ENCODE measurements around the gene TSPYL1. TPM values are rescaled to one million over a fixed set of nuclear protein-coding genes. Genes with fewer than 3 reads are reported as not detected.

Gene TSPYL1
- total RNA-seq, 4 donors from 2014 or later, result 17.4 to 94.9 (median 57.7) TPM

DNA sequence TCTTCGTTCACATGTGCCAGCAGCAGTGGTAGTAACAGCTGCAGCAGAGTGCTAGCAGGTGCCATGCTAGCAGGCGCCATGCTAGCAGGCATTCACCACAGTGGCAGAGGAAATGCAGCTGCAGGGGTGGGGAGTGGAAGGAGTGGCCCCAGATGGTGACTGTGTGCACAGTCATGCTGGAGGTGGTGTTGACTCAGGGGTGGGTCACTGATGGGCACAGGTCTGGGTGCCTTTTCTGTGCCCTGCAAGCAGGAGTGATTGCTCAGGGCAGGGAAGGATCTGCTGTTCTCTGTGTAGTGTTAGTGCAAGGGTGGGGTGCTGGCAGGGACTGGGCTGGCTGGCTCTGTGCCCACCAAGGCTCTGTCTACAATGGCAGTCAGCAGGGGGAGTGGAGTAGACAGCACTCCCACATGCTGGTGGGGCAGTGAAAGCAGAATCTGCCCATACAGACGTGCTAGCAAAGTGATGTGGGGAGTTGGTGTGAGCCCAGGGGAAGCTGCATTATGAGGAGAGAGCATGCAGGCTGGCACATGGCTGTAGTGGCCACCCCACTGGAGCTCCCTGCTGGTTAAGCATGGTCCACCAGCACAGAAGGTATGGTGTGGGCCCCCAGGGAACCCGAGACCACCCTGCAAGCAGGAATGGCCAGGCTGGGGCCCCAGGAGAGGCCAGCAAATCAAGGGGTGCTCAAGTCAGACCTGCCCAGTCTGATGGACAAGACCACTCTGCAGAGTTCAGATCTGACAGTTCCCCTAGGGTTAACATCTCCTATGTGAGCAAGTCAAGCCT lies 14.5 kb downstream of the TSPYL1 start:
- H3K27ac ChIP-seq, result no peak overlapping the region
- H3K9me3 ChIP-seq, result no peaks in the 10 kb centered on the region
- H3K4me3 ChIP-seq, result no peak overlapping the region
- H3K27me3 ChIP-seq, result no peaks in the 10 kb centered on the region
- TF ChIP-seq CTCF (IDR thresholded peaks at IDR 0.05) (no peak), POLR2A (IDR thresholded peaks at IDR 0.05) (no peak)
- no peak for DNase-seq
- no peaks in the 10 kb centered on the region for H3K4me1 ChIP-seq
- intact Hi-C loops (cut with DNase I; ENCODE audit: low total_unique reads), result no loop called here
- no peaks in the 10 kb centered on the region for H3K36me3 ChIP-seq

DNA sequence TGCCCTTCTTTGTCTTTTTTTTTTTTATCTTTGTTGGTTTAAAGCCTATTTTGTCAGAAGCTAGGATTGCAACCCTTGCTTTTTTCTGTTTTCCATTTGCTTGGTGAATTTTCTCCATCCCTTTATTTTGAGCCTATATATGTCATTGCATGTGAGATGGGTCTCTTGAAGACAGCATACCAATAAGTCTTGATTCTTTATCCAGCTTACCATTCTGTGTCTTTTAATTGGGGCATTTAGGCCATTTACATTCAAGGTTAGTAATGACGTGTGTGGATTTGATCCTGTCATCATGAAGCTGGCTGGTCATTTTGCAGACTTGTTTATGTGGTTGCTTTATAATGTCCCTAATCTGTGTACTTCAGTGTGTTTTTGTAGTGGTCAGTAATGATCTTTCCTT lies 16.4 kb downstream of the TSPYL1 start:
- H3K4me3 ChIP-seq, result no peak overlapping the region
- no peak for TF ChIP-seq CTCF (IDR thresholded peaks at IDR 0.05)
- TF ChIP-seq POLR2A (IDR thresholded peaks at IDR 0.05), result no peak
- no peaks in the 10 kb centered on the region for H3K4me1 ChIP-seq
- H3K27ac ChIP-seq, result no peak overlapping the region
- intact Hi-C loops (cut with DNase I; ENCODE audit: low total_unique reads), result no loop called here
- H3K27me3 ChIP-seq, result no peaks in the 10 kb centered on the region
- H3K9me3 ChIP-seq, result no peaks in the 10 kb centered on the region
- DNase-seq, result no peak
- H3K36me3 ChIP-seq, result no peaks in the 10 kb centered on the region

GRCh38 chr6:116258520-116258919 lies 21.2 kb downstream of the TSPYL1 start:
- H3K9me3 ChIP-seq, result no peaks in the 10 kb centered on the region
- DNase-seq, result no peak
- no peaks in the 10 kb centered on the region for H3K36me3 ChIP-seq
- peaks cover 0 to 11% of the 10 kb centered on the region in 2 donors for H3K4me1 ChIP-seq
- no peaks in the 10 kb centered on the region for H3K27me3 ChIP-seq
- intact Hi-C loops (cut with DNase I; ENCODE audit: low total_unique reads), result no loop called here
- H3K4me3 ChIP-seq, result no peak overlapping the region
- TF ChIP-seq POLR2A (IDR thresholded peaks at IDR 0.05) (no peak), CTCF (IDR thresholded peaks at IDR 0.05) (no peak)
- H3K27ac ChIP-seq, result no peak overlapping the region

DNA sequence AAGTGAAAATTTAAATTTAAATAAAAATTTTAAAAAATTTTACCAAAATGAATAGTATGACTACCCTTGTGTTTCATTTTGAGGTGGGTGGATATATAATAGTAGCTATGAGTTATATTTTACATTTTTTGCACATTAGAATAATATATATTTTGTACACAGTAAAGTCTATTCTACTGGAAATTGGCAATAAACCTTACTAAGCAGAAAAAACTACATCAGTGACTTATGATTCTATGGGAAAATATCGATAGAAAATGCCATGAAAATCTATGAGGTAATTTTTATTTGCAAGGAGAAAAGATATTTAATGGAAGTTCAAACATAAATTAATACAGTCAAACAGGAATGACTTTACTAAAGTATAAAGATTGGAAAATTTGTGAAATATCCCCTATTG lies 23.0 kb downstream of the TSPYL1 start:
- TF ChIP-seq CTCF (IDR thresholded peaks at IDR 0.05), result no peak
- no peak for TF ChIP-seq POLR2A (IDR thresholded peaks at IDR 0.05)
- H3K27me3 ChIP-seq, result no peaks in the 10 kb centered on the region

GRCh38 chr6:116255246-116255800 lies 24.4 kb downstream of the TSPYL1 start:
- Histone ChIP-seq H3K36me3 (no peaks in the 10 kb centered on the region), H3K27me3 (no peaks in the 10 kb centered on the region), H3K9me3 (no peaks in the 10 kb centered on the region), H3K27ac (peak overlapping the region; percentile 93 to 94), H3K4me3 (no peak overlapping the region), H3K4me1 (peaks cover 5 to 11% of the 10 kb centered on the region in 2 donors)
- intact Hi-C loops (cut with DNase I; ENCODE audit: low total_unique reads), result no loop called here
- no peak for DNase-seq
- no peak for TF ChIP-seq POLR2A (IDR thresholded peaks at IDR 0.05)
- TF ChIP-seq CTCF (IDR thresholded peaks at IDR 0.05), result no peak

More for the DNA sequence above, 23.0 kb downstream of the TSPYL1 start:
- intact Hi-C loops (cut with DNase I; ENCODE audit: low total_unique reads), result no loop called here
- Histone ChIP-seq H3K36me3 (no peaks in the 10 kb centered on the region), H3K4me1 (peaks cover 0 to 11% of the 10 kb centered on the region in 2 donors), H3K4me3 (no peak overlapping the region), H3K27ac (no peak overlapping the region), H3K9me3 (no peaks in the 10 kb centered on the region)
- no peak for DNase-seq

Measured in uterus (tissue), 4 donors.